CD14-positive monocyte (primary cell): ENCODE results near the gene VPS26B. TPM values are rescaled to one million over a fixed set of nuclear protein-coding genes. Genes with fewer than 3 reads are reported as not detected.

ENCODE experiments used
- DNase-seq, 3 donors: peaks; one replicate each; pipeline ENCODE4 v3.0.0-alpha.2; 2011 to 2022
- H2AFZ ChIP-seq: 2 replicates; pipeline ENCODE4 v1.6.0; 2012; ENCODE audit warnings: mild to moderate bottlenecking, low read depth, low read length, inconsistent platforms; ENCODE audit not compliant: insufficient read depth, poor library complexity, severe bottlenecking
- H3K27ac ChIP-seq, 2 donors: 1 replicate in 1 of 2; 2 replicates in 1 of 2; pipeline ENCODE4 v1.5.1; 2012 to 2013; ENCODE audit warnings: low read length in 2 of 2, control low read depth in 1 of 2, inconsistent platforms in 1 of 2, low read depth in 1 of 2, mild to moderate bottlenecking in 1 of 2
- H3K27me3 ChIP-seq, 2 donors: one replicate each; pipeline versions ENCODE4 v1.6.0 to v1.6.1; 2011 to 2013; ENCODE audit warnings: low read length in 2 of 2; ENCODE audit not compliant: control insufficient read depth in 2 of 2, insufficient read depth in 2 of 2
- H3K36me3 ChIP-seq, 2 donors: replicated peaks in 1 of 2; 1 replicate in 1 of 2; 2 replicates in 1 of 2; pipeline versions ENCODE4 v1.5.1 to v1.6.1; 2012 to 2013; ENCODE audit warnings: low read length in 2 of 2, control low read depth in 1 of 2, inconsistent platforms in 1 of 2, mild to moderate bottlenecking in 1 of 2; ENCODE audit not compliant: insufficient read depth in 2 of 2, control insufficient read depth in 1 of 2
- H3K4me1 ChIP-seq, 2 donors: 1 replicate in 1 of 2; 2 replicates in 1 of 2; pipeline versions ENCODE4 v1.5.1 to v1.6.1; 2012 to 2013; ENCODE audit warnings: low read length in 2 of 2, control low read depth in 1 of 2, inconsistent platforms in 1 of 2, mild to moderate bottlenecking in 1 of 2, moderate library complexity in 1 of 2; ENCODE audit not compliant: insufficient read depth in 2 of 2, control insufficient read depth in 1 of 2
- H3K4me2 ChIP-seq: replicated peaks from 2 replicates; pipeline ENCODE3; 2012; ENCODE audit warnings: low read length, moderate library complexity, mild to moderate bottlenecking; ENCODE audit not compliant: poor library complexity, severe bottlenecking; ENCODE audit errors: extremely low read depth
- H3K4me3 ChIP-seq, 3 experiments: fragments of 200-600 bp in 1 of 3; sonication (generic) in 1 of 3; replicated peaks in 1 of 3; 1 replicate in 2 of 3; 2 replicates in 1 of 3; pipeline ENCODE4 v1.5.1; 2011 to 2013; ENCODE audit warnings: low read length in 3 of 3, mild to moderate bottlenecking in 3 of 3, control low read depth in 2 of 3, low read depth in 2 of 3, inconsistent platforms in 1 of 3, moderate library complexity in 1 of 3
- H3K79me2 ChIP-seq: 2 replicates; pipeline ENCODE4 v1.6.0; 2012; ENCODE audit warnings: mild to moderate bottlenecking, control low read depth, inconsistent platforms, low read length, moderate library complexity; ENCODE audit not compliant: insufficient read depth
- H3K9ac ChIP-seq: 2 replicates; pipeline ENCODE4 v1.6.0; 2017; ENCODE audit warnings: low read length, mild to moderate bottlenecking; ENCODE audit not compliant: insufficient read depth, poor library complexity, severe bottlenecking
- H3K9me3 ChIP-seq, 2 donors: replicated peaks in 1 of 2; 1 replicate in 1 of 2; 2 replicates in 1 of 2; pipeline versions ENCODE4 v1.5.1 to v1.6.1; 2012 to 2013; ENCODE audit warnings: low read length in 2 of 2, control low read depth in 1 of 2; ENCODE audit not compliant: control insufficient read depth in 1 of 2, insufficient read depth in 1 of 2
- H4K20me1 ChIP-seq: 2 replicates; pipeline ENCODE4 v1.6.0; 2012; ENCODE audit warnings: mild to moderate bottlenecking, low read length, control low read depth, moderate library complexity; ENCODE audit not compliant: insufficient read depth
- H3K27ac Mint-ChIP-seq, 7 donors: one replicate each; pipeline ENCODE4 v1.8.0; 2020; ENCODE audit warnings: mild to moderate bottlenecking in 7 of 7, mixed read lengths in 7 of 7, moderate library complexity in 6 of 7, inconsistent platforms in 2 of 7
- H3K27me3 Mint-ChIP-seq, 3 donors: one replicate each; pipeline ENCODE4 v1.8.0; 2021 to 2022; ENCODE audit warnings: low read depth in 3 of 3, mild to moderate bottlenecking in 3 of 3, mixed read lengths in 3 of 3, moderate library complexity in 3 of 3, inconsistent platforms in 1 of 3
- H3K36me3 Mint-ChIP-seq, 2 donors: one replicate each; pipeline ENCODE4 v1.8.0; 2020; ENCODE audit warnings: mixed read lengths in 2 of 2, inconsistent platforms in 1 of 2, mild to moderate bottlenecking in 1 of 2
- H3K4me1 Mint-ChIP-seq: one replicate; pipeline ENCODE4 v1.8.0; 2020; ENCODE audit warnings: mild to moderate bottlenecking, mixed read lengths
- H3K4me3 Mint-ChIP-seq, 2 donors: one replicate each; pipeline ENCODE4 v1.8.0; 2020; ENCODE audit warnings: mild to moderate bottlenecking in 2 of 2, mixed read lengths in 2 of 2, moderate library complexity in 1 of 2
- H3K9me3 Mint-ChIP-seq, 7 donors: one replicate each; pipeline ENCODE4 v1.8.0; 2020 to 2022; ENCODE audit warnings: mixed read lengths in 7 of 7, mild to moderate bottlenecking in 6 of 7, moderate library complexity in 6 of 7, inconsistent platforms in 2 of 7
- WGBS: methylation state at CpG from one replicate; pipeline ENCODE4 v1.1.5; 2013; ENCODE audit warnings: missing lambda C conversion rate; ENCODE audit not compliant: insufficient coverage; 5-methylcytosine and 5-hydroxymethylcytosine counted together
- intact Hi-C, 2 donors: fragments of 100-400 bp; cut with micrococcal nuclease; formaldehyde crosslinking; loops; one replicate each; pipeline versions ENCODE4 v1.15.0 to v1.15.1; 2023
- polyA plus RNA-seq, 3 donors: library from polyadenylated mRNA; depleted of rRNA in 1 of 3; unstranded in 2 of 3; stranded (reverse) in 1 of 3; fragments of 300-500 nt in 2 of 3; fragments of >200 nt in 1 of 3; fragmentation: Illumina TruSeq in 2 of 3; gene quantifications; 1 replicate in 2 of 3; 2 replicates in 1 of 3; pipeline ENCODE4 v1.2.3, GENCODE V29; 2012 to 2021
- TF ChIP-seq, protein P1 (sequence below): fragments of 200-600 bp; IDR thresholded peaks from one replicate; pipeline ENCODE4 v1.8.0; 2022; ENCODE audit warnings: antibody characterized with exemption, mild to moderate bottlenecking

Gene VPS26B
- polyA plus RNA-seq, 3 donors: 30.4 to 38.4 (median 34.3) TPM

DNA sequence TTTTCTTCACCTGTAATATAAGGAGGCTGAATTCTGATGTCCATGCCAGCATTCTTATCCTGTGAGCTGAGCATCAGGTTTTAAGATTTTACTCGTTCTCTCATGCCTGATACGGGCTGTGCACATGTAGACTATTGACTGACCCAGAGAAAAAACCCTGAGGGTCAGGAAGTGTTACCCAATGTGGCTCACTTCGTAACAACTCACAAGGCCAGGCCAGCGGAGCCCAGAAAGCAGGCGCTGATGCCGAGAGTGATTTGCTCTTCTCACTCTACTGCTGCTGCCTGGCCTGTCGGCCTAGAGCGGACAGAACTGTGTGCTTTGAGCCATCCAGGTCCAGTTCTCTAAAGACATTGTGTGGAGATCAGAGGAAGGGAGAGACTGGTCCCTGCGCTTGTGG, 17.9 kb downstream of the VPS26B start:
- Histone ChIP-seq H3K4me2 (no peak overlapping the region), H2AFZ (no peak overlapping the region), H3K9me3 (no peaks in the 10 kb centered on the region), H4K20me1 (no peaks in the 10 kb centered on the region), H3K27me3 (no peaks in the 10 kb centered on the region), H3K4me1 (no peaks in the 10 kb centered on the region), H3K79me2 (no peaks in the 10 kb centered on the region), H3K4me3 (no peak overlapping the region), H3K36me3 (peaks cover 83 to 96% of the 10 kb centered on the region in 2 donors), H3K9ac (no peak overlapping the region), H3K27ac (no peak overlapping the region)
- intact Hi-C loops: no loop called here
- no peak for DNase-seq
- TF ChIP-seq, protein P1, sequence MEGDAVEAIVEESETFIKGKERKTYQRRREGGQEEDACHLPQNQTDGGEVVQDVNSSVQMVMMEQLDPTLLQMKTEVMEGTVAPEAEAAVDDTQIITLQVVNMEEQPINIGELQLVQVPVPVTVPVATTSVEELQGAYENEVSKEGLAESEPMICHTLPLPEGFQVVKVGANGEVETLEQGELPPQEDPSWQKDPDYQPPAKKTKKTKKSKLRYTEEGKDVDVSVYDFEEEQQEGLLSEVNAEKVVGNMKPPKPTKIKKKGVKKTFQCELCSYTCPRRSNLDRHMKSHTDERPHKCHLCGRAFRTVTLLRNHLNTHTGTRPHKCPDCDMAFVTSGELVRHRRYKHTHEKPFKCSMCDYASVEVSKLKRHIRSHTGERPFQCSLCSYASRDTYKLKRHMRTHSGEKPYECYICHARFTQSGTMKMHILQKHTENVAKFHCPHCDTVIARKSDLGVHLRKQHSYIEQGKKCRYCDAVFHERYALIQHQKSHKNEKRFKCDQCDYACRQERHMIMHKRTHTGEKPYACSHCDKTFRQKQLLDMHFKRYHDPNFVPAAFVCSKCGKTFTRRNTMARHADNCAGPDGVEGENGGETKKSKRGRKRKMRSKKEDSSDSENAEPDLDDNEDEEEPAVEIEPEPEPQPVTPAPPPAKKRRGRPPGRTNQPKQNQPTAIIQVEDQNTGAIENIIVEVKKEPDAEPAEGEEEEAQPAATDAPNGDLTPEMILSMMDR: no peak
- Mint-ChIP-seq H3K36me3 (peaks cover 82 to 94% of the 10 kb centered on the region in 2 donors), H3K9me3 (no peaks in the 10 kb centered on the region), H3K4me1 (no peaks in the 10 kb centered on the region), H3K27ac (no peak overlapping the region), H3K27me3 (no peaks in the 10 kb centered on the region), H3K4me3 (no peak overlapping the region)
- WGBS: 77% methylated on average over 6 of the region's 9 CpGs

DNA sequence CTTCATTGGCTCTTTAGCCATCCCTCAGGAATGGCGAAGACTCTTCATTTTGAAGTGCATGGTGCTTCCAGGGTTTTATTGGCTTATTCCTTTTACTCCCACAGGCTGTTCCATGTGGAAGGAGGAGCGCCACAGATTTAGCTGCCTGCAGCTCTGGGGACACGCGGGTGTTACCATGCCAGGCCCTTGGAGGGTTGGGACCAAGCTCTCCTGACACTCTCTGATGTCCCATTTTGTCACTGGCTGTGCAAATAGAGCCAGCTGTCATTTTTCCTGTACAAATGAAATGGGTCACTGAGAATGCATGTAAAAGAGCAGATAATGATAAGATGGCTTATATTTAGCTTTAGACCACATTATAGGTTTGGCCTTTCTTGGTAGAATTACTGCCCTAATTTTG, 19.4 kb downstream of the VPS26B start:
- no peak overlapping the region for H2AFZ ChIP-seq
- Mint-ChIP-seq H3K4me3 (no peak overlapping the region), H3K4me1 (no peaks in the 10 kb centered on the region), H3K36me3 (peaks cover 87 to 99% of the 10 kb centered on the region in 2 donors), H3K27ac (no peak overlapping the region), H3K9me3 (no peaks in the 10 kb centered on the region), H3K27me3 (no peaks in the 10 kb centered on the region)
- no peaks in the 10 kb centered on the region for H3K4me1 ChIP-seq
- H3K79me2 ChIP-seq: no peaks in the 10 kb centered on the region
- H3K9ac ChIP-seq: no peak overlapping the region
- TF ChIP-seq, protein P1: no peak
- no peak for DNase-seq
- H3K4me2 ChIP-seq: no peak overlapping the region
- intact Hi-C loops: no loop called here
- no peak overlapping the region for H3K27ac ChIP-seq
- H3K27me3 ChIP-seq: no peaks in the 10 kb centered on the region
- H4K20me1 ChIP-seq: no peaks in the 10 kb centered on the region
- 94% methylated on average over 3 of the region's 4 CpGs for WGBS
- no peaks in the 10 kb centered on the region for H3K9me3 ChIP-seq
- H3K36me3 ChIP-seq: peaks cover 96 to 100% of the 10 kb centered on the region in 2 donors
- H3K4me3 ChIP-seq: no peak overlapping the region
